22Rv1 (cell line): ENCODE results near the gene CHRNA4.

Source experiments
- CTCF ChIP-seq: fragments of 450-650 bp; IDR thresholded peaks from 2 replicates; pipeline ENCODE4 v1.5.1; 2017; ENCODE audit warnings: mild to moderate bottlenecking
- ZFX ChIP-seq: fragments of 450-650 bp; IDR thresholded peaks from 2 replicates; pipeline ENCODE4 v1.6.1; 2017; ENCODE audit warnings: antibody characterized with exemption, borderline replicate concordance

DNA sequence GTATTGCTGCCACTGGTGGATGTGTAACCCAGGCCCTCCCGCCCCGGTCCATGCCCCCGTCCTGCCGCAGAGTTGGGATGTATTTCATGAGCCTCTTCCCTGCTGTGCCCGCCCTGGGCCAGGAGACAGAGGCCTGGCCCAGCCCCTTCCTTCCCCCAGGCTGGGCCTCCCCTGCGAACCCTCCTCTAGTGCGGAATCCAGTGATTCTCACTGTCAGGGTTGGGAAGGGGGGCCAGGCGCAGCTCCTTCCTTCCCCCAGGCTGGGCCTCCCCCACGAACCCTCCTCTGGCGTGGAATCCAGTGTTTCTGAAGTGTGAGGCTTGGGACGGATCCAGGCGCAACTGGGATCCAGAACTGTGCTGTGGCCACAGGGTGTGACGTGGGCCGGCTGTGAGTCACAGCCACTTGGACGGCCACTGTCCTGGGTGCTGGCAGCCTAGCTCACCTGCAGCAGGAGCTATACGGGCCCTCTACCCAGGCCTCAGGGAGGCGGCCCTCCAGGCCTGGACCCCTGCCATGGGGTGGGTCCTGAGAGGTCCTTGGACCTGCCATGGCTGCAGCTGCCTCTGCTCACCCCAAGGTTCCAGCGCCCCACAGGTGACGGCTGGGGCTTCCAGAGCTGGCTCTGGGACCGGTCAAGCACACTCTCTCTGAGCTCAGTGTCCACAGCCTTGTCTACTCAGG is 39.9 kb downstream of the CHRNA4 start:
- TF ChIP-seq CTCF (no peak), ZFX (no peak)
